Ramos (cell line): ENCODE results near the gene SKA3.
"Not testable (repeated sequence)": the region's sequence is repeated elsewhere in the genome, so short reads cannot be mapped to it uniquely, and the experiment has no call there.

Source experiments
- in situ Hi-C: fragments of 300-500 bp; cut with MboI; formaldehyde crosslinking; loops from one replicate; pipeline ENCODE4 v1.14.3; 2022; ENCODE audit warnings: low sequenced_read_pairs; ENCODE audit not compliant: unreplicated experiment

Gene SKA3

GRCh38 chr13:21173767-21174166, 2.6 kb downstream of the SKA3 start:
- in situ Hi-C loops, result not testable (repeated sequence)

DNA sequence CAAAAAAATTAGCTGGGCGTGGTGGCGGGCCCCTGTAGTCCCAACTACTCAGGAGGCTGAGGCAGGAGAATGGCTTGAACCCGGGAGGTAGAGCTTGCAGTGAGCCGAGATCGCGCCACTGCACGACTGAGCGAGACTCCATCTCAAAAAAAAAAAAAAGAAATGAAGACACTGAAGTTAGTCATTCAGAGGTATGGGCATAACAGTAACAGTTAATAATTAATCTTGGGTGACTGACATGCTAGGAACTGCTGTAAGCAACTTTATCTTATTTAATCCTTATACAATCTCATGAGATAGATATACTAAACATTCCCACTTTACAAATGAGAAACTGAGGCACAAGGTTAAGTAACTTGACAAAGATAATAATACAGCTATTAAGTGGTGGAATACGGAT, 4.9 kb downstream of the SKA3 start:
- in situ Hi-C loops, result no loop called here

DNA sequence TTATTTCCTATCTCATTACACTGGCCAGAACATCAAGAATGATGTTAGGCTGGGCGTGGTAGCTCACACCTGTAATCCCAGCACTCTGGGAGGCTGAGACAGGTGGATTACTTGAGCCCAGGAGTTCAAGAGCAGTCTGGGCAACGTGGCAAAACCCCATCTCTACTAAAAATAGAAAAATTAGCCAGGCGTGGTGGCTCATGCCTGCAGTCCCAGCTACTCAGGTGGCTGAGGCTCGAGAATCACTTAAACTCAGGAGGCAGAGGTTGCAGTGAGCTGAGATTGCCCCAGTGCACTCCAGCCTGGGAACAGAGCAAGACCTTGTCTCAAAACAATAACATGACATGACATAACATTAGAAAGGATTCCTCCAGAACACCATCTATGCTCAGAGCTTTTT, 10.7 kb downstream of the SKA3 start:
- in situ Hi-C loops, result not testable (repeated sequence)

DNA sequence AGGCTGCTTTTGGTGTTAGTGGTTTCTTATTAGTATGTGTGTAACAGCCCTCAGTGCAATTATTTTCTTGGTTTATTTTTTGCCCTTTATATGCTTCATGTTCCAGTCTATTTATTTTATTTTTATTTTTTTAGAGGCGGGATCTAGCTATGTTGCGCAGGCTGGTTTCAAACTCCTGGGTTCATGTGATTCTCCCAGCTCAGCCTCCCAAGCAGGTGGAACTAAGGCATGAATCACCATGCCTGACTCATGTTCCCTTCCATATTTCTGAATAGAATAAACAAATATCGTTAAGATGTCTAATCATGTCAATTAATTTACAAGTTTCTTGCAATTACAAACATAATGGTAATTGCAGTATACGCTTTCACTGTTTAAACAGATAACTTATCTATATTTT, 11.7 kb downstream of the SKA3 start:
- in situ Hi-C loops, result no loop called here

- in situ Hi-C loops, result no loop called here
Measured at GRCh38 chr13:21152251-21152899, 24.0 kb downstream of the SKA3 start.

- in situ Hi-C loops, result no loop called here
Measured at GRCh38 chr13:21150013-21150412, 26.3 kb downstream of the SKA3 start.

- in situ Hi-C loops, result no loop called here
Measured at GRCh38 chr13:21149568-21149967, 26.8 kb downstream of the SKA3 start.

DNA sequence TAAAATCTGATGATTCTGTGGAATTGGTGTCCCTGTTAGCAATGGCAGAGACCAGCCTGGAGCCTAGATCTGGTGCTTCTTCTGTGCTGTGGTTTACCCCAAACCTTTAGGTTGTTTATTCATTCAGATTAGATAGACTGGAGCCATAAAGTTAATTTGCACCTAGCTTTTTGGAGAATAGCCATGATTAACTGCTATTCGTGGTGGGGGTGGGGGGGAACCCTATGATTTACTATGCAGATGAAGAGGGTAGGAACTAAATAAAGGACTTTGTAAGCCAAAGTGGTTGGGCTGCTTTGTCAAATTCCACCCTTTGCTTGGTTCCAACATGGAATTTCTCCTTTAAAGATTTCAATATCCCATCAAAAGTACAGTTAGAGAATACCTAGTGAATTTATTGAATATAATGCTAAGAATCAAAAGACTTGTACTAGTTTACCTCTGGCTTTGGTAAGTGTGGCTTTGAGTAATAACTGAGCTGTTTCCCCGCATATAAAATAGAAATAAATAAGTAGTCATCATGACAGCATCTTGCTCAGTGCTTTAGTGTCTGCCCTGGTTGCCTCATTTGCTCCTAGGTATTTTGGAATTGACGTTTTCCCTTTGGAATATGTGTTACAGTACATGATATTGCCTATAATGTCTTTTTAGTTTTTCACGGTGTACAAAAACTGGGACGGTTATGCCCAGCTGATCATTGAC, 27.6 kb downstream of the SKA3 start:
- in situ Hi-C loops, result no loop called here

DNA sequence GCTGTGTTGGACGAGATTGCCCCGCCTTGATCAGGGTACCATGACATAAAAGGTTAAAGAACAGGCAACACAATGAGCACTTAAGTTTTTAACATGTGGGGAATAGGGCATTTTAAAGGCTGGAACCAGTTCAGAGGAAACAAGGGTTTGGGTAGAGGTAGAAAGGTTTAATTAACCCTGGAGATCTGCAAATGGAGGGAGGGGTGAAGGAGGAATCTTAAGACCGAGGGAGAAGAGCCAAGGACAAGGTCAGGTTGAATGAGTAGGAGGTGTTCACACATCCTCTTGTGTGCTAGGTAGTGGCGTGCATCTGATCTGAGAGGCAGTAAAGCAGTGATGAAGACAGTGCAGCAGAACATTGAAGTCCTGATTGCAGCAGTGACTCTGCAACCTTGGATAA, 28.5 kb downstream of the SKA3 start:
- in situ Hi-C loops, result no loop called here

DNA sequence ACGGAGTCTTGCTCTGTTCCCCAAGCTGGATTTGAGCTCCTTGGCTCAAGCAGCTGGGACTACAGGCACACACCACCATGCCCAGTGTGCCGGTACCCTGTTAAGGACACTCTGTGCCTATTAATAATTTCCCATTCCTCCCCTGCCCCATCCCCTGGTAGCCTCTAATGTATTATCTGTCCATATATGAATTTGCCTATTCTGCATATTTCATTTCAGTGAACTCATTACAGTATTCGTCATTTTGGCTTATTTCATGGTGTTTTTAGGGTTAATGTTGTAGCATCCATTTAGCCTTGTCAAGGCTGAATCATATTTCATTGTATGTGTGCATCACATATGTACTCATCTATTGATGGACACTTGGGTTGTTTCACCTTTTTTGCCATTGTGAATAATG, 33.6 kb downstream of the SKA3 start:
- in situ Hi-C loops, result no loop called here

- in situ Hi-C loops, result no loop called here
Measured at GRCh38 chr13:21139374-21139773, 37.0 kb downstream of the SKA3 start.

DNA sequence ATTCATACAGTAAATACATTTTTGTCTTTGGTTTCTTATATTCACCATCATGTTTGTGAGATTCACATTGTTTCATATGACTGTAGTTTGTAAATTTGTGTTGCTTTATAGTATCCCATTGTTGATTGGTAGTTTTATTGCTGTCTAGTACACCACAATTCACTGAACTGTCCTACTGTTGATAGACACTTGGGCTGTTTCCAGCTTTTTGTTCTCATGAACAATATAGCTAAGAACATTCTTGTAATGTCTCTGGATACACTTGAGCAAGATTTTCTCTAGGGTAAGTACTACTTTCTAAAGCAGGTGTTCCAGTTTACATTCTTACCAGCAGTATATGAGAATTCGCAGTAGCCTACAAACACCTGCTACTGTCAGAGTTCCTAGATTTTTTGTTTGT, 37.8 kb downstream of the SKA3 start:
- in situ Hi-C loops, result no loop called here

DNA sequence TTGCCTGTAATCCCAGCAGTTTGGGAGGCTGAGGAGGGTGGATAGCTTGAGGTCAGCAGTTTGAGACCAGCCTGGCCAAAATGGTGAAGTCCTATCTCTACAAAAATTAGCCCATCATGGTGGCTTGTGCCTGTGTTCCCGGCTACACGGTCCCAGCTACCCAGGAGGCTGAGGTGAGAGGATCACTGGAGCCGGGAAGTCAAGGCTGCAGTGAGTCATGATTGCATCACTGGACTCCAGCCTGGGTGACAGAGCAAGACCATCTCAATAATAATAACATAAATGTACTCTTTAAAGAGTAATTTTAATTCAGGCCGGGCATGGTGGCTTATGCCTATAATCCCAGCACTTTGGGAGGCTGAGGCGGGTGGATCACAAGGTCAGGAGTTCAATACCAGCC, 38.7 kb downstream of the SKA3 start:
- in situ Hi-C loops, result no loop called here

DNA sequence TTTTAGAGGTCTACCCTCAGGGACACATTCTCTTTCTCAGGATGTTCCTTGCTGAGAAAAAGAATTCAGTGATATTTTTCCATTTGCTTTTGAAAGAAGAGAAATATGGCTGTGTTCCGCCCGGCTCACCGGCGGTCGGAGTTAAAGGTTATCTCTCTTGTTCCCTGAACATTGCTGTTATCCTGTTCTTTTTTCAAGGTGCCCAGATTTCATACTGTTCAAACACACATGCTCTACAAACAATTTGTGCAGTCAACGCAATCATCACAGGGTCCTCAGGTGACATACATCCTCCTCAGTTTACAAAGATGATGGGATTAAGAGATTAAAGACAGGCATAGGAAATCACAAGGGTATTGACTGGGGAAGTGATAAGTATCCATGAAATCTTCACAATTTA, 40.5 kb downstream of the SKA3 start:
- in situ Hi-C loops, result not testable (repeated sequence)

DNA sequence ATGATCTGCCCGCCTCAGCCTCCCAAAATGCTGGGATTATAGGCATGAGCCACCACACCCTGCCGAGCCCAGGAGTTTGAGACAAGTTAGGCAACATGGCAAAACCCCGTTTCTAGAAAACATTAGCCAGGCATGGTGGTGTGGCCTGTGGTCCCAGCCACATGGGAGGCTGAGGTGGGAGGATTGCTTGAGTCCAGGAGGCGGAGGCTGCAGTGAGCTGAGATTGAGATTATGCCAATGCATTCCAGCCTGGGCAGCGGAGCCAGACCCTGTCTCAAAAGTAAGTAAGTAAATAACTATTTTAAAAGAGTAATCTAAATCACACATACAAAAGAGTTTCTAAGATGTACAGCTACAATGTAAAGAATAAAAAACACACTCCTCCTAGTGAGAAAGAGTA, 41.9 kb downstream of the SKA3 start:
- in situ Hi-C loops, result no loop called here

DNA sequence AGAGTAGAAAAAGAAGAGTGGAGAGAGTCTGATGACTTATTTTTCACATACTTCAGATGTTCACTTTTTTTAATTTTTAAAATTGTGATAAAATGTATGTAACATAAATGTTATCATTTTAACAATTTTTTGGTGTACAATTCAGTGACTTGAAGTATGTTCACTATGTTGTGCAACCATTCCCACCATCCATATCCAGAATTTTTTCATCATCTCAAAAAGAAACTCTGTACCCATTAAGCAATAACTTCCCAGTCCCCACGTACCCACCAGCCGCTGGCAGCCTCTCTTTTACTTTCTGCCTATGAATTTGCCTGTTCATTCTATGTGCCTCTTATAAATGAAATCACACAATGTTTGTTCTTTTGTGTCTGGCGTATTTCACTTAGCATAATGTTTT, 43.3 kb downstream of the SKA3 start:
- in situ Hi-C loops, result no loop called here

DNA sequence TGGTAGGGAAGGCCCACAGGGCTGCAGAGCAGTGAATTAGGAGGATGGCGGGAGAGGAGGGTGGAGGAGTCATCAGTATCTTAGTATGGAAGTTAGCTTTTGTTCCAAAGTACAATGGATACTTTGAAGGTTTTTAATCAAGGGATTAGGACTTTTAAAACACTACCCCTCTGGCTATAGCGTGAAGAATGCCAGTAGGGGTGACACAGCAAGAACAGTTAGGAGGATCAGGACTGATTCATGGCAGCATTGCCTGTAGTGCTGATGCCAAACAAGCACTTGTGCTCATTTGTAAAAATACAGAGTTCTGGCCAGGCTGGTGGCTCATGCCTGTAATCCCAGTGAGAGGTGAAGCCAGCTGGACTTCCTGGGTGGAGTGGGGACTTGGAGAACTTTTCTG, 46.2 kb downstream of the SKA3 start:
- in situ Hi-C loops, result no loop called here

DNA sequence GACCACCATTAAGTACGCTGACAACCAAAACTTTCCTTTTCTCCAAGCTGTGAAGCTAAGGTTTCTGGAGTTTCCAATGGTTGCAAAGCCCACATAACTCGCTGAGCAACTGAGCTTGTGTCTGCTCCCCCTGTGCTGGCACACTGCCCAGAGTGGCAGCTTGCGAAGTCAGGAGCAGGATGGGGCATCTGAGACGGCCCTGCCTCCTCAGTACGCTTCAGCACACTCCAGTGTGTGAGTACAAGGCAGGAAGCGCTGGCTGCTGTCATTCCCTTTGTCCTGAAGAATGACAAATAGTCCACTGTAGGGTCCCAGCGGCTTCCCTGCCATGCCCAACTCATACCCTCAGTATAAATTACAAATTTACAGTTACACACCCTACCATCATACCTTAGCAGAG, 51.5 kb downstream of the SKA3 start:
- in situ Hi-C loops, result no loop called here

GRCh38 chr13:21123956-21124355, 52.4 kb downstream of the SKA3 start:
- in situ Hi-C loops, result no loop called here

DNA sequence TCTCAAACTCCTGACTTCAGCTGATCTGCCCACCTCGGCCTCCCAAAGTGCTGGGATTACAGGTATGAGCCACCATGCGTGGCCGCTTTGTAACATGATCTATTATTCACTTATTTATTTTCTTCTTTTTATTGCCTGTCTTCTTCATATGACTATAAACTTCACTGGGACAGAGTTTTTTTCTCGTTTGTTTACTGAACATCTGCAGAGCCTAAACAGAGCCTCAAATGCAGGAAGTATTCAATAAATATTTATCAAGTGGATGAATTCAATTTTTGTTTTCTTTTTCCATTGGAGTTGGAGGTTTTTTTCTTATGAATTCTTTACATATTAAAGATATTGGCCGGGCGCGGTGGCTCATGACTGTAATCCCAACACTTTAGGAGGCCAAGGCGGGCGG, 54.7 kb downstream of the SKA3 start:
- in situ Hi-C loops, result no loop called here

GRCh38 chr13:21120191-21120590, 56.2 kb downstream of the SKA3 start:
- in situ Hi-C loops, result no loop called here

DNA sequence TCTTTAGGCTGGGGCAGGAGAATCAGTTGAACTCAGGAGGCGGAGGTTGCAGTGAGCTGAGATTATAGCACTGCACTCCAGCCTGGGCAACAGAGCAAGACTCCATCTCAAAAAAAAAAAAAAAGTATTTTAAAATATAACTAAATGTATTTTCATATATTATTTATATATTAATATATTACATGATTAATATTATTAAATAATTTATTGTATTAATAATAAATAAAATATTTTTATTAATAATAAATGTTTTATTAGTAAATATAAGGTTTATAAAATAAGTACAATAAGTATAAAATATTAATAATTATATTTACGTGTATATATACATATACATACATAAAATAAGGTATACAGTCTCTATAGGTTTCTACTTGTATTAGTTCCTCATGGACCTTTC, 56.8 kb downstream of the SKA3 start:
- in situ Hi-C loops, result loop anchor here (10.0 kb wide), 1 partner anchor 355 kb away; no protein-coding TSS in a partner anchor
